ENCODE measurements around the gene TCF7L1.

DNA sequence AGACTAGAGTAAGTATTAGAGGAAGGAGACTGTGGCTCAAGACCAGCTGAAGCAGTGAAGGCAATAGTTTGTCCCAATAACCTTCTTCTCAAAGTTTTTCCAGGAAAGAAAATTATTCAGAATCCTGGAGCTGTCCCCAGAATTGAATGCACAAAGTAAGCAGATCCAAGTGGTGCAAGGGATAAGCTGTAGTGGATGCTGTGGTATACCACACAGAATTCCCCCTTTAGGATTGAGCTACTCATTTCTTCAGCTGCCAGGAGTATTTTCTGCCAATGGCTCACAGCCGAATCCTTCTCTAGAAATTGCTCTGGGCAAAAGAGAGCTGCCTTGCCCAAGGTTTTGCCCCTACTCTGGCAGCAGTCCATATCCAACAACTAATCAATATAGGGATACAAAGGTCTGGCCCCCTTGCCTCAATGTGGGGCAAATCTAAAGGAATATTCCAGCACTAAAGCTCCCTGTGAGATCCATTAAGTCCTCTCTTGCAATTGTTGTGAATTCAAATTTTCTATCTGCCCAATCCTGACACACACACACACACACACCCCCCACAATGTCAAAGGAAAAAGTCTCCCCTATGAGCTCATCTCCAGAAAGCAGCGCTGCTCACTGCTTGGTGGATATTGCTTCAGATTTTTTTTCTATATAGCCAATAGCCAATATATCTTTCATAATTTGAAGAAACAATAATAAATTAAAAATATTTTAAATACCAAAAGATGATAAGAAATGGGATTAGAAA, 18.4 kb upstream of the TCF7L1 start:
- TF ChIP-seq CTCF (IDR thresholded peaks at IDR 0.05; ENCODE audit: low read depth, low read length), result no peak
- no peak for TF ChIP-seq MYC (IDR thresholded peaks at IDR 0.05; ENCODE audit: low read depth, low read length)
- no peak for TF ChIP-seq POLR2A (IDR thresholded peaks at IDR 0.05; ENCODE audit: extremely low read depth, insufficient read length)
- TF ChIP-seq MAX (IDR thresholded peaks at IDR 0.05; ENCODE audit: low read depth, low read length), result no peak

All from NB4 (cell line).